NCI-H1417 treated with DMSO at 0.1 percent for 48 hours (cell line): ENCODE results near the gene TMEM132D.

ENCODE experiments used
- DNase-seq: peaks from one replicate; lab custom pipeline; 2025; lab: John Stamatoyannopoulos, UW

The TMEM132D gene

DNA sequence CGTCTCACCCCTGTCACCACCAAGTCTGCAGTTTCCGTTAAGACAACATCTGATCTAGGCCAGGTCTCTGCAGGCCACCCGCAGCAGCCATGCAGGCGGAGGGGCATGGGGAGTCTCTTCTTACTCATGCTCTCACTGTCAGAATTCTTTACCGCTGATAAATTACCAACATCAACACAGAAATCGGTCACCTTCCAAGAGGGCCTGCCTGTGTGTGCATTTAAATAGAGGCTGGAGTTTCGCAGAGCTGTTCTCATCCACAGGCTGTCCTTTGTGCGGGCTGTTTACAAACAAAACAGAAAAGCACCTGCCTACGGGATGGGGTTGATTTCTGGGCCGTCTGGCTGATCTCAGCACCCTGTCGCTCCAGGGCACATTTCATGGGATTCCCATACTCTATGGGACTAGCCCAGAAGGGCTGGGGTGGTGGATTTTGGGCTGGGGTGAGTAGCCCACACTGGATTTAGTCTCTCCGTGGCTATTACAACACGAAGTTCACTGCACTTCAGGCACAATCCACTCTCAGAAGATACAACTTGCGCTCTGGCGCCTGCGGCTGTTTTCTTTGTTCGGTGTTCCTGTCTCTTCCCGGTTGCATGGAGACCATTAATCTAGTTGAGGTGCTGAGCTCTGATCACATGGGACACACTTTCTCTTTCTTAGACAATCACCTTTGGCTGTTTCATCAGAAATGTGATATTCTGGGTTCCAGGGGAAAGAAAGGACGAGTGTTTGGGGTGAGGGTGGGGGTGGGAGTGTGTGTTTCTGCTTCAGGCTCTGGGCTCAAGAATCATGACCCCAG is 719.5 kb downstream of the TMEM132D start:
- DNase-seq = no peak

DNA sequence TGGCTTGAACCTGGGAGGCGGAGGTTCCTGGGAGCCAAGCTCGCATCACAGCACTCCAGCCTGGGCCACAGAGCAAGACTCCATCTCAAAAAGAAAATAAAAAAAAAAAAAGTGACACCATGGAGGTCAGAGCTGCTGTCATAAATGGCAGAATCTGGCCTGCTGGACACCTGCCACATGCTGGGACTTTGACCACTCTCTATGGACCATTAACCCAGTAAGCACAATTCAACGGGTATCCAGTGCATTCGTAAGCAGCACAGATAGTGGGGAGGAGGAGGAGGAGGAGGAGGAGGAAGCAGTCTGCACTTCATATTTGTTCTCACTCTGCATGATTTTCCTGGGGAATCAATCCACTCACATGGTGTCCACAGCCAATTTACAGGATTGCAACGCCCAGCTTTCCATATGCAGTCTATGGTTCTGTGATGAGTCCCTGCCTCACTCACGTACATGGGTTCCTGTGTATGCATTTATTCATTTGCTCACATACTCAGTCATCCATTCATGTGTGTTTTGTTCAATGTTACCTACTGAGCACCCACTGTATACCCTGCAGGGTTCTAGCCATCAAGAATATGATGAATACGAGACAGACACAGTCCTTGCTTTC is 723.8 kb downstream of the TMEM132D start:
- DNase-seq = no peak

DNA sequence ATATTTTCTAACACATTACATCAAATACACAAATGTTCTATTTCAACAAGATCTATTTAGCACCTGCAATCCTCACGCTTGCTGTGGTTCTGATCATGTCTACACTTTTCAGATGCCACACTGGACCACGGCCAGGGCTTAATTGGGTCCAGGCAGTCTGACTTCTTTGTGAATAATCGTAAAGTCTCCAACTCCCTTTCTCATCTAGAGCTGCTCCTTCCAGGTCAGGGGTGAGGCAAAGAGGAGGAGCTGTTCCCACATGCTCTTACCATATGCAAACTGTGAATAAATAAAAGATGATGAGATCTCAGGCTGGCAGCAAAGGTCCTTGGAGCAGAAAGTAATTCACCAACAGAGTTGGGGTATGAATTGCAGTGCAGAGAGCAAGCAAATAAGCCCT is 733.9 kb downstream of the TMEM132D start:
- DNase-seq = no peak

GRCh38 chr12:129163861-129164260 is 740.0 kb downstream of the TMEM132D start:
- no peak for DNase-seq

DNA sequence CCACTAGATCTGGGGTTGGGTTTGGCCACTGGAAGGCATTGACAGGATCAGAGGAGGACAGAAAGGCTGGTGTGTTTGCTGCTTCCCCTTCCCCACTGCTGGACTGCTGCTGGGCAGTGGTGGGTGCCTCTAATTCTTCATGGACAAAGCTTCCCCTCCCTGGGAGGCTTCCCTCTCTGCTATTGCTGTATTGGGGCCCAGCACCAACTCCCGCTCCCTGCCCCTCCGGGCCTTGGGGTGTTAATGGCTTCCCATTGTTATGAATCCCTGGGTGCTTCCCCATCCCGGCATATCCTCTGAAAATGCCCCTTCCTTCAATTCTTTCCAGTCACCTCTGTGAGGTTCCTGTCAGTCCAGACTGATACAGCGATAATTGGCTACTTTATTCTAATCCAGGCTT is 740.4 kb downstream of the TMEM132D start:
- no peak for DNase-seq

- DNase-seq = no peak
Observed at GRCh38 chr12:129162805-129163204, 741.0 kb downstream of the TMEM132D start.

DNA sequence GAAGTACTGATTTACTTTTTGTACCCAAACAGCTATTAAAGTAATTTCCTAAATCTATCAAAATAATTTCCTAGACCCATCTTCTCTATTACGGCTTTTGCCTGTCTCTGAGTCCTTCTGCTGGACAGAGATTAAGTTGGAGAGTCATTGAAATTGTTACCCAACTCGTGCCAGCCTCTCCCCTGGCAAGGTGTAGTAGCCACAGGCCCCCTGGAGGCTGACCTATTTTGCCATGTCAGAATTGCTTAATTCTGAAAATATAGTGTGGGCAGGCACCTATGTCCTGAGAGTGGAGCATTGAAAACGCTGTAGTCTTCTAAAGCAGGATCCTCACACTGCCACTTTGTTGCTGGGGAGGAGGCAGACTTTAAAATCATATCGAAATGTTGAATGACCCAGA is 742.3 kb downstream of the TMEM132D start:
- DNase-seq = no peak

- DNase-seq = no peak
Observed at GRCh38 chr12:129160282-129160681, 743.5 kb downstream of the TMEM132D start.

GRCh38 chr12:129152351-129153104 is 751.3 kb downstream of the TMEM132D start:
- no peak for DNase-seq

- DNase-seq = no peak
Observed at GRCh38 chr12:129150721-129151120, 753.1 kb downstream of the TMEM132D start.

GRCh38 chr12:129145381-129145780 is 758.4 kb downstream of the TMEM132D start:
- no peak for DNase-seq

DNA sequence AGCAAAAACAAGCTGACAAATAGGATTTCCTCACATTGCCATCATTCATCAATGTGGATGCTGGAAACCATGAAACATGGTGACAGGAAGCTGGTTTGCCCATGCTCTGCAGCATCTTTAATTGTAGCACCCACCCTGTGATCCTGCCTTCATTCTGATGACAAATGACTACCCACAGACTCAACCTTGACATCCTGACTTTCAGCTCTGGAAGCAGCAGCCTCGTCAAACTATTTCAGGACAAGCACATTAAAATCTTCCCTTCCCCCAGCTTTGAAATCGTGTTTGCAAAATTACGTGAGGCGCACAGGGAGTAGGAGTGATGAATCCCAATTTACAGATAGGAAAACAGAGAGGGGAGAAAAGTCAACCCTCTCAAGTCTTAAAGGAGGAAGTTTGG is 765.0 kb downstream of the TMEM132D start:
- DNase-seq = no peak

GRCh38 chr12:129136694-129137325 is 767.0 kb downstream of the TMEM132D start:
- DNase-seq = no peak

- DNase-seq = no peak
Observed at GRCh38 chr12:129127771-129128170, 776.1 kb downstream of the TMEM132D start.

- DNase-seq = no peak
Observed at GRCh38 chr12:129127211-129127610, 776.6 kb downstream of the TMEM132D start.

DNA sequence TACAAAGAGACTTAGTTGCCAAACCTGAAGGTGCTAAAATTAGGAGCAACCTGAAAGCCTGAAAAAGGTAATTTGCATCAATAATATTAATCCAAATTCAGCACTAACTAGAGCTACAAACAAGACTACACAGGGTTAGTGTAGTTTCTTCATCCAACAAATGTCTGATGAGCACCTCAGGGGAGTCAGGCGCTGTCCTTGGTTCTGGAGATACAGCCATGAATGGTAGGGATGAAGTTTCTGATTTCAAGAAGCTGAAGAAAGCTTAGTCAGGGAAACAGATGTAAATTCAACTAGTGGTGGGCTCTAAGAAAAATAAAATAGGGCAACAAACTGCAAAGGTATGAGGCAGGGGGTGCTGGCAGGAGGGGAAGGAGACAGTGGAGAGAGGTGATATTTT is 784.3 kb downstream of the TMEM132D start:
- no peak for DNase-seq

DNA sequence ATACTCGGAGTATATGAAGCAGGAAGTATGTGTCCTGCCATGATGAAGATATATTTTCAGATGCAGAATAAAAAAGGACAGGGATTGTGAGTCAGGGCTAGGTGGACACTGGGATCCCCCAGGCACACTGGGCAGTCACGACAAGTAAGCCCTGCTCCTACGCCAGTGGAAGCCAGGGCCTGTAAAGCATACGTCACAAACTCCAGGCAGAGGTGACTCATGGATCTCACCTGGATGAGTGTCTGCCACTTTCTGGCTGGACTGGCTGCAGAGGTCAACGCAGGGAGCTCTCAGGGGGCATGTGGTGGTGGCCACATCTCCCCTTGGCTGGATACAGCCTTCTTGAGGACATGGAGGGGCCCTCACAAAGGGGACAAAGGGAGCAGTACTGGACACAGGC is 788.3 kb downstream of the TMEM132D start:
- no peak for DNase-seq

DNA sequence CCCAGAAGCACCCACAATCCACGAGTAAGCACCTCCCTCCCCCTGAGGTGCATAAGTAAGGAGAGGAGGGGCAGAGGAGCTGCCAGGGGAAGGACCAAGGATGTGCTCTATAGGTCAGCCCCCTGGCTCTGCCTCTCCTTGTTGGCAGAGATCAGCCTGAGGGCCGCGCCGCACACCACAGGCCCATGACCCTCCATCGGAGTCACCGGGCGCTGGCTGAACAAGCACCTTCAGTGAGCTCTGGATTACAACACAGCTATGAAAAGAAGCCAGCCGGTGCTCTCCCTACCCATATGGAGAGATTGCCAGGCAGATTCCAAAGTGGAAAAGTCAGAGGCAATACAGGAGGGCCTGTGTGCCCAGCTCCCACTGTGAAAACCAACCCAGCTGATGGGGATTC is 793.2 kb downstream of the TMEM132D start:
- no peak for DNase-seq

DNA sequence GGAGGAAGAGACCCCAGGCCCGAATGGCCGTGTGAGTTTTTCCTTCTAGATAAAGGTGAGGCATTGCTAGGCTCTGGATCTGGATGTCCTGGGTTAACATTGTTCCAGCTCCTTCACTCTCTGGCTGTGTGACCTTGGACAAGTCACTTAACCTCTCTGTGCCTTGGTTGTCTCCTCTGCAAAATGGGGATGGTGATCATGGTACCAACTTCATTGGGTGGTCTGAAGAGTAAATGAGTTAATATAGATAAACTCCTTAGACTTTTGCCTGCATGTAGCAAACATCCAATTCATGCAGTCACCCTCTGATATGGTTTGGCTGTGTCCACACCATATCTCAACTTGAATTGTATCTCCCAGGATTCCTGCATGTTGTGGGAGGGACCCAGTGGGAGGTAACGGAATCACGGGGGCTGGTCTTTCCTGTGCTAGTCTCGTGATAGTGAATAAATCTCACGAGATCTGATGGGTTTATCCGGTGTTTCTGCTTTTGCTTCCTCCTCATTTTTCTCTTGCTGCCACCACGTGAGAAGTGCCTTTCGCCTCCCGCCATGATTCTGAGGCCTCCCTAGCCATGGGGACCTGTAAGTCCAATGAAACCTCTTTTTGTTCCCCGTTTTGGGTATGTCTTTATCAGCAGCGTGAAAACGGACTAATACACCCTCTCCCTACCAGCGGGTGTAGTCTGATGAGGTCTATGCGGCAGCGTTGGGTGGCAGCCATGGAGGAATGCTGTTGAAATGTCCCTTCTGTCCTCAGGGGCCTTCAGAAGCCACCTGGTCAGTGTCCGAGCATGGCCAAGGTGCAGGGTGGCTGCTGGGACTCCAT is 794.4 kb downstream of the TMEM132D start:
- DNase-seq = no peak

DNA sequence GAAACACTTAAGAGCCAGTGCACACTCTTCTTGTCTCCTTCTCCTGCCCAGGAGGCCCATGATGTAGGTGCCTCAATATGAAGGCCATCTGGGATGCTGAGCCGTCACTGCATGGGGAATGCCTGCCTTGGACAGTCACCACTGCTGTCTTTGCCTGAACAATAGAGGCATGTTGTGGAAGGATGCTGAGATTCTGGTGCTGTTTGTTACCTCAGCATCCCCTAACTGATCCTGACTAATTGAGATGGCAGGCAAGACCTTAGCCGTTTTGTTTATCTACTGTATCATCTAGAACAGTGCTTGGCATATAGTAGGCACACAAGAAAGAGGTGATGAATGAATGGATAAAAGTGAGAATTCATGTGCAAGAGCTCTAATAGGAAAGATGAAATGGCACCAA is 797.1 kb downstream of the TMEM132D start:
- DNase-seq = no peak

DNA sequence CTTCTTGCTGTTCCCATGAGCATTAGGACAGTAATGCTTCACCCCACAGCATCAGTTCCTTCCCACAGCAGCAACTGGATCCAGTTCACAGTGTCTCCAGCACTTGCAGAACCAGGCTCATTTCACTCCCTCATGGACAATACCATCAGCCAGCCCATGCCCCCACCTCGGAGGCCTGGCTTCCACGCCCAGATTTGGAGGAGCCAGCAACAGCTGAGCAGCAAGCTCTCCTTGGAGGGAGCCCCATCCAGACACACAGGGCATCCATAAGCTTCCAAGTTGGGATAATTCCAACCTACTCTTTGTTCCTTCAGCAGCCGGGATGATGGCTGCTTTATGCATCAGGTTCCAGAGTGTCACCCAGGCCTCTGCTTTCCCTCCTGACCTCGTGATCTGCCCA is 800.6 kb downstream of the TMEM132D start:
- DNase-seq = no peak

DNA sequence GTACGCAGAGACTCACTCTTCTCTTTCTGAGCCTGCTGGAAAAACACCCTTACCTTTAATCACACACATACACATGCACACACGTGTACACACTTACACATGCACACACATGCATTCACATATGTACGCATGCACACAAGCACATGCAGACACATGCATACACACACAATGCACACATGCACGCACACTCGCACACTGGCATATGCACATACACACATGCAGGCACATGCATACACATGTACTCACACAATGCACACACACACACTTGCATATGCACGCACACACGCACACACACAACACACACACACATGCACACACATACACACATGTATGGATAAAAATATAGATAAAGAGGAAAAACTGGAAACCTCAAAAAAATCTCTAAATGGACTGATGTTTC is 801.6 kb downstream of the TMEM132D start:
- DNase-seq = no peak
